Fibroblast of villous mesenchyme (primary cell): ENCODE data around the gene BRME1. TPM values are rescaled to one million over a fixed set of nuclear protein-coding genes. Genes with fewer than 3 reads are reported as not detected.

Experiments
- DNase-seq: peaks from one replicate; pipeline ENCODE4 v3.0.0-alpha.2; 2010; ENCODE audit warnings: low read depth
- H3K4me3 ChIP-seq: 2 replicates; pipeline ENCODE4 v1.5.1; 2011; ENCODE audit warnings: low read depth, mild to moderate bottlenecking, low read length
- small RNA-seq: library from RNA; depleted of rRNA; stranded (forward); fragments of <200 nt; gene quantifications from one replicate; pipeline ENCODE3, GENCODE V24; 2012
- total RNA-seq: library from RNA; depleted of rRNA; stranded (reverse); fragments of >200 nt; gene quantifications from 2 replicates; pipeline ENCODE4 v1.2.3, GENCODE V29; 2012
- TF ChIP-seq, protein P1 (sequence below): IDR thresholded peaks from 2 replicates; pipeline ENCODE4 v1.5.1; 2012; ENCODE audit warnings: low read depth, mild to moderate bottlenecking, low read length; ENCODE audit not compliant: insufficient read depth

The BRME1 gene
- total RNA-seq, 1 donor = 0.43 TPM

- TF ChIP-seq, protein P1, sequence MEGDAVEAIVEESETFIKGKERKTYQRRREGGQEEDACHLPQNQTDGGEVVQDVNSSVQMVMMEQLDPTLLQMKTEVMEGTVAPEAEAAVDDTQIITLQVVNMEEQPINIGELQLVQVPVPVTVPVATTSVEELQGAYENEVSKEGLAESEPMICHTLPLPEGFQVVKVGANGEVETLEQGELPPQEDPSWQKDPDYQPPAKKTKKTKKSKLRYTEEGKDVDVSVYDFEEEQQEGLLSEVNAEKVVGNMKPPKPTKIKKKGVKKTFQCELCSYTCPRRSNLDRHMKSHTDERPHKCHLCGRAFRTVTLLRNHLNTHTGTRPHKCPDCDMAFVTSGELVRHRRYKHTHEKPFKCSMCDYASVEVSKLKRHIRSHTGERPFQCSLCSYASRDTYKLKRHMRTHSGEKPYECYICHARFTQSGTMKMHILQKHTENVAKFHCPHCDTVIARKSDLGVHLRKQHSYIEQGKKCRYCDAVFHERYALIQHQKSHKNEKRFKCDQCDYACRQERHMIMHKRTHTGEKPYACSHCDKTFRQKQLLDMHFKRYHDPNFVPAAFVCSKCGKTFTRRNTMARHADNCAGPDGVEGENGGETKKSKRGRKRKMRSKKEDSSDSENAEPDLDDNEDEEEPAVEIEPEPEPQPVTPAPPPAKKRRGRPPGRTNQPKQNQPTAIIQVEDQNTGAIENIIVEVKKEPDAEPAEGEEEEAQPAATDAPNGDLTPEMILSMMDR = no peak
- no peak overlapping the region for H3K4me3 ChIP-seq
- no peak for DNase-seq
Observed at GRCh38 chr19:13835791-13836723, 69.9 kb downstream of the BRME1 start.

DNA sequence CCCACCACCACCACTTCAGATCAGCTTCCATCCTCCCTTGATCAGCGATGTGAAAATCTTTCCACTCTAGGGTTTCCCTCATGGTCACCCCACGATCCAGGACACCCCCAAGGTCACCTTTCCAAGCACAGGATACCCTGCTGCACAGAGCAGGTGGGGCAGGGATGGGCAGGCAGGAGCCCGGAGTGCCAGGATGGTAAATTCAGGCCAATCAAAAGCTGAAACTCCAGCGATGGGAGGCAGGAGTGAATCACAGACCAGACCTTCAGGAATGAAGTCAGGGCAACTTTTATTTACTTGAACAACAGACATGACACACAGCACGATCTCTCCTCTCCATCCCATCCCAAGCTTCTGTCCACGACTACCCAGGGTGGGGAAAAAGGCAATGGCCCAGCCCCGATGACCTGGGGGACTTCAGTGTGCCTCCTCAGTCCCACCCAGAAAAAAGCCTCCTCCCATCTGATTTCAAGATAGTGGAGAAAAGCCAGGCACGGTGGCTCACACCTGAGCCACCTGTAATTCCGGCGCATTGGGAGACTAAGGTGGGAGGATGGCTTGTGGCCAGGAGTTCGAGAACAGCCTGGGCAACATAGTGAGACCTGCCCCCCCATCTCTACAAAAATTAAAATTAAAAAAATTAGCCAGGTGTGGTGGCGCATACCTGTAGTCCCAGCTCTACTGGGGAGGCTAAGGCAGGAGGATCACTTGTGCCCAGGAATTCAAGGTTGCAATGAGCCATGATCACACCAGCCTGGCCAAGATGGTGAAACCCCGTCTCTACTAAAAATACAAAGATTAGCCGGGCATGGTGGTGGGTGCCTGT is 71.5 kb downstream of the BRME1 start:
- H3K4me3 ChIP-seq = no peak overlapping the region
- no peak for DNase-seq
- TF ChIP-seq, protein P1 = no peak

- DNase-seq = peak; percentile 90
- H3K4me3 ChIP-seq = peak overlapping the region; percentile 18
- TF ChIP-seq, protein P1 = peak; percentile 41
Observed at GRCh38 chr19:13833330-13834243, 72.3 kb downstream of the BRME1 start.

Small RNAs within 50 kb of the gene (small RNA-seq; reads per million reads assigned to genes)
- gene MIR181C (24.2 reads per million, percentile 94 among the genes with 10 or more reads in this experiment), gene MIR181D (78.7 reads per million, percentile 96 among the genes with 10 or more reads in this experiment)

Other genes with a start within 250 kb of the BRME1 start
- 27.2 and 44.1 TPM in 2 replicates for gene MRI1, start 141.6 kb downstream of the BRME1 start, total RNA-seq
- gene C19orf53, start 131.7 kb downstream of the BRME1 start, total RNA-seq = 37.6 and 63.1 TPM in 2 replicates
- 12.1 and 13.2 TPM in 2 replicates for gene ZSWIM4, start 110.7 kb downstream of the BRME1 start, total RNA-seq
- 0.64 TPM in 1 of 2 replicates, not detected in the other for gene NANOS3, start 29.0 kb downstream of the BRME1 start, total RNA-seq
- gene CC2D1A, start 84 bp upstream of the BRME1 start, total RNA-seq = 18.6 and 22.9 TPM in 2 replicates
- 2.6 TPM in 2 replicates for gene PODNL1, start 32.3 kb upstream of the BRME1 start, total RNA-seq
- 13.4 and 13.9 TPM in 2 replicates for gene DCAF15, start 46.4 kb upstream of the BRME1 start, total RNA-seq
- gene RFX1, start 100.2 kb upstream of the BRME1 start, total RNA-seq = 2.3 and 2.6 TPM in 2 replicates
- not detected in 2 replicates for gene RLN3, start 122.0 kb upstream of the BRME1 start, total RNA-seq
- 2.9 and 3.9 TPM in 2 replicates for gene IL27RA, start 125.6 kb upstream of the BRME1 start, total RNA-seq
- gene PALM3, start 156.0 kb upstream of the BRME1 start, total RNA-seq = under 0.01 TPM in 1 of 2 replicates, not detected in the other
- gene MISP3, start 166.7 kb upstream of the BRME1 start, total RNA-seq = under 0.01 and 0.32 TPM in 2 replicates
- not detected in 2 replicates for gene C19orf67, start 179.7 kb upstream of the BRME1 start, total RNA-seq
- gene SAMD1, start 184.6 kb upstream of the BRME1 start, total RNA-seq = 23.3 and 24.2 TPM in 2 replicates
- gene PRKACA, start 211.6 kb upstream of the BRME1 start, total RNA-seq = 50.1 and 50.3 TPM in 2 replicates
- 8.1 and 8.2 TPM in 2 replicates for gene ASF1B, start 230.5 kb upstream of the BRME1 start, total RNA-seq